OCI-LY3 (cell line): Measurements from ENCODE around the gene CUX1.

Experiments
- H2AFZ ChIP-seq: fragments of 200-600, 300-600 bp; shearing (Covaris generic); 2 replicates; pipeline ENCODE4 v1.6.0; 2014; ENCODE audit warnings: antibody characterized with exemption, low read depth, low read length
- H3K27ac ChIP-seq: fragments of 200-600, 300-600 bp; sonication (generic); 2 replicates; pipeline ENCODE4 v1.5.1; 2014; ENCODE audit warnings: mild to moderate bottlenecking, low read length, moderate library complexity, mixed read lengths
- H3K27me3 ChIP-seq: fragments of 200-600, 300-600 bp; sonication (generic); 2 replicates; pipeline ENCODE4 v1.6.1; 2014; ENCODE audit warnings: low read depth, low read length, mixed read lengths
- H3K36me3 ChIP-seq: fragments of 200-600, 300-600 bp; sonication (generic); replicated peaks from 2 replicates; pipeline ENCODE3; 2014; ENCODE audit warnings: low read depth, low read length, mixed read lengths
- H3K4me1 ChIP-seq: fragments of 300-600, 200-600 bp; sonication (generic); 2 replicates; pipeline ENCODE4 v1.6.1; 2014; ENCODE audit warnings: low read length, mixed read lengths
- H3K4me2 ChIP-seq: fragments of 200-600, 300-600 bp; sonication (generic); 2 replicates; pipeline ENCODE4 v1.6.1; 2014; ENCODE audit warnings: low read length, mixed read lengths
- H3K4me3 ChIP-seq: fragments of 300-600, 200-600 bp; sonication (generic); 2 replicates; pipeline ENCODE4 v1.5.1; 2014; ENCODE audit warnings: antibody characterized with exemption, mild to moderate bottlenecking, low read length, moderate library complexity
- H3K79me2 ChIP-seq: fragments of 300-600, 200-600 bp; shearing (Covaris generic); 2 replicates; pipeline ENCODE4 v1.6.1; 2014; ENCODE audit warnings: mild to moderate bottlenecking, low read length, mixed read lengths
- H3K9ac ChIP-seq: fragments of 300-600, 200-600 bp; shearing (Covaris generic); 2 replicates; pipeline ENCODE4 v1.6.0; 2014; ENCODE audit warnings: mild to moderate bottlenecking, low read length, moderate library complexity
- H3K9me3 ChIP-seq: fragments of 200-600, 300-600 bp; shearing (Covaris generic); 2 replicates; pipeline ENCODE4 v1.6.1; 2014; ENCODE audit warnings: low read length, mixed read lengths; ENCODE audit not compliant: insufficient read depth
- H4K20me1 ChIP-seq: fragments of 200-600, 300-600 bp; sonication (generic); 2 replicates; pipeline ENCODE4 v1.6.1; 2016; ENCODE audit warnings: low read length, mixed read lengths; ENCODE audit not compliant: insufficient read depth
- EZH2phosphoT487 ChIP-seq: fragments of 200-600 bp; shearing (Covaris generic); IDR thresholded peaks from 2 replicates; pipeline ENCODE4 v1.6.1; 2018; ENCODE audit warnings: antibody characterized with exemption, mixed run types, low read depth
- TF ChIP-seq, protein P1 (sequence below): fragments of 200-600, 300-600 bp; sonication (generic); IDR thresholded peaks from 2 replicates; pipeline ENCODE4 v1.5.1; 2014; ENCODE audit warnings: antibody characterized with exemption, low read length, low read depth

The CUX1 gene

GRCh38 chr7:101891936-101892640, 74.7 kb downstream of the CUX1 start:
- peaks cover 76% of the 10 kb centered on the region for H4K20me1 ChIP-seq
- no peak overlapping the region for H3K9ac ChIP-seq
- H3K79me2 ChIP-seq, result peaks cover 71% of the 10 kb centered on the region
- H3K27ac ChIP-seq, result no peak overlapping the region
- H3K36me3 ChIP-seq, result no peaks in the 10 kb centered on the region
- H3K9me3 ChIP-seq, result no peaks in the 10 kb centered on the region
- no peak overlapping the region for H2AFZ ChIP-seq
- H3K4me1 ChIP-seq, result no peaks in the 10 kb centered on the region
- no peaks in the 10 kb centered on the region for H3K27me3 ChIP-seq
- no peak overlapping the region for H3K4me3 ChIP-seq
- no peak overlapping the region for H3K4me2 ChIP-seq
- TF ChIP-seq EZH2phosphoT487, result no peak
- TF ChIP-seq, protein P1, sequence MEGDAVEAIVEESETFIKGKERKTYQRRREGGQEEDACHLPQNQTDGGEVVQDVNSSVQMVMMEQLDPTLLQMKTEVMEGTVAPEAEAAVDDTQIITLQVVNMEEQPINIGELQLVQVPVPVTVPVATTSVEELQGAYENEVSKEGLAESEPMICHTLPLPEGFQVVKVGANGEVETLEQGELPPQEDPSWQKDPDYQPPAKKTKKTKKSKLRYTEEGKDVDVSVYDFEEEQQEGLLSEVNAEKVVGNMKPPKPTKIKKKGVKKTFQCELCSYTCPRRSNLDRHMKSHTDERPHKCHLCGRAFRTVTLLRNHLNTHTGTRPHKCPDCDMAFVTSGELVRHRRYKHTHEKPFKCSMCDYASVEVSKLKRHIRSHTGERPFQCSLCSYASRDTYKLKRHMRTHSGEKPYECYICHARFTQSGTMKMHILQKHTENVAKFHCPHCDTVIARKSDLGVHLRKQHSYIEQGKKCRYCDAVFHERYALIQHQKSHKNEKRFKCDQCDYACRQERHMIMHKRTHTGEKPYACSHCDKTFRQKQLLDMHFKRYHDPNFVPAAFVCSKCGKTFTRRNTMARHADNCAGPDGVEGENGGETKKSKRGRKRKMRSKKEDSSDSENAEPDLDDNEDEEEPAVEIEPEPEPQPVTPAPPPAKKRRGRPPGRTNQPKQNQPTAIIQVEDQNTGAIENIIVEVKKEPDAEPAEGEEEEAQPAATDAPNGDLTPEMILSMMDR, result no peak

- no peak overlapping the region for H2AFZ ChIP-seq
- H3K79me2 ChIP-seq, result peaks cover 76% of the 10 kb centered on the region
- H3K36me3 ChIP-seq, result no peaks in the 10 kb centered on the region
- no peaks in the 10 kb centered on the region for H3K4me1 ChIP-seq
- no peak overlapping the region for H3K27ac ChIP-seq
- no peaks in the 10 kb centered on the region for H3K9me3 ChIP-seq
- TF ChIP-seq, protein P1, result no peak
- TF ChIP-seq EZH2phosphoT487, result no peak
- H3K4me3 ChIP-seq, result no peak overlapping the region
- H3K4me2 ChIP-seq, result no peak overlapping the region
- peaks cover 72% of the 10 kb centered on the region for H4K20me1 ChIP-seq
- H3K27me3 ChIP-seq, result no peaks in the 10 kb centered on the region
- H3K9ac ChIP-seq, result no peak overlapping the region
These were observed 76.1 kb downstream of the CUX1 start for GRCh38 chr7:101893341-101894082.

GRCh38 chr7:101896316-101896715, 78.9 kb downstream of the CUX1 start:
- no peak overlapping the region for H3K27ac ChIP-seq
- no peak overlapping the region for H3K4me2 ChIP-seq
- no peaks in the 10 kb centered on the region for H3K36me3 ChIP-seq
- H4K20me1 ChIP-seq, result peaks cover 71% of the 10 kb centered on the region
- no peak overlapping the region for H2AFZ ChIP-seq
- H3K9ac ChIP-seq, result no peak overlapping the region
- TF ChIP-seq EZH2phosphoT487, result no peak
- TF ChIP-seq, protein P1, result no peak
- H3K4me3 ChIP-seq, result no peak overlapping the region
- H3K79me2 ChIP-seq, result peaks cover 60% of the 10 kb centered on the region
- no peaks in the 10 kb centered on the region for H3K27me3 ChIP-seq
- H3K9me3 ChIP-seq, result no peaks in the 10 kb centered on the region
- H3K4me1 ChIP-seq, result no peaks in the 10 kb centered on the region

- no peaks in the 10 kb centered on the region for H3K36me3 ChIP-seq
- H2AFZ ChIP-seq, result no peak overlapping the region
- H3K9ac ChIP-seq, result no peak overlapping the region
These were observed 79.5 kb downstream of the CUX1 start for GRCh38 chr7:101896941-101897340.

More at GRCh38 chr7:101896941-101897340, 79.5 kb downstream of the CUX1 start:
- Histone ChIP-seq H3K4me1 (no peaks in the 10 kb centered on the region), H3K27me3 (no peaks in the 10 kb centered on the region), H3K9me3 (no peaks in the 10 kb centered on the region), H3K4me2 (no peak overlapping the region), H3K79me2 (peaks cover 60% of the 10 kb centered on the region), H3K27ac (no peak overlapping the region), H4K20me1 (peaks cover 70% of the 10 kb centered on the region), H3K4me3 (no peak overlapping the region)
- no peak for TF ChIP-seq EZH2phosphoT487
- TF ChIP-seq, protein P1, result no peak
